Measurements from ENCODE around the gene MAN2B2.

Gene MAN2B2

GRCh38 chr4:6546681-6547447, 28.1 kb upstream of the MAN2B2 start:
- DNase-seq (ENCODE audit: low read depth in 2 of 2), result peak; percentile 2 to 21

- no peak for DNase-seq (ENCODE audit: low read depth in 2 of 2)
These were observed 26.6 kb upstream of the MAN2B2 start for GRCh38 chr4:6548201-6548881.

GRCh38 chr4:6548882-6549230, 26.1 kb upstream of the MAN2B2 start:
- DNase-seq (ENCODE audit: low read depth in 2 of 2), result no peak

DNA sequence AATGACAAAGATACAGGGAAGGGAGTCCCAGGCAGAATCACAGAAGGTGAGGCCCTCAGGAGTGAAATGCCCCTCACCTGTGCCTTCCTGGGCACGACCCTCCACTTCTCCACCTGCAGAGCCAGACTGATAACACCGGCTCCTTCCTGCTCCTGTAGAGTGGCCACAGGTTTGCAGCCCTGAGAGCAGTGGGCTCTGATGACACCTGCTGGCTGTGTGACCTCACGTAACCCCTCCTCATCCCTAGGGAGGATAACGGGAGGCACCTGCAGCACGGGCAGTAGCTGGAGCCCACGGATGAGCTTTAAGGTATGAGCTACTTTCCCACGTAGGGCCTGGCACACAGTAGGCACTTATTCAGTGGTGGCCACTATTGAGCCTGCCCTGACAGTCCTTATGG, 25.5 kb upstream of the MAN2B2 start:
- no peak for DNase-seq (ENCODE audit: low read depth in 2 of 2)

DNA sequence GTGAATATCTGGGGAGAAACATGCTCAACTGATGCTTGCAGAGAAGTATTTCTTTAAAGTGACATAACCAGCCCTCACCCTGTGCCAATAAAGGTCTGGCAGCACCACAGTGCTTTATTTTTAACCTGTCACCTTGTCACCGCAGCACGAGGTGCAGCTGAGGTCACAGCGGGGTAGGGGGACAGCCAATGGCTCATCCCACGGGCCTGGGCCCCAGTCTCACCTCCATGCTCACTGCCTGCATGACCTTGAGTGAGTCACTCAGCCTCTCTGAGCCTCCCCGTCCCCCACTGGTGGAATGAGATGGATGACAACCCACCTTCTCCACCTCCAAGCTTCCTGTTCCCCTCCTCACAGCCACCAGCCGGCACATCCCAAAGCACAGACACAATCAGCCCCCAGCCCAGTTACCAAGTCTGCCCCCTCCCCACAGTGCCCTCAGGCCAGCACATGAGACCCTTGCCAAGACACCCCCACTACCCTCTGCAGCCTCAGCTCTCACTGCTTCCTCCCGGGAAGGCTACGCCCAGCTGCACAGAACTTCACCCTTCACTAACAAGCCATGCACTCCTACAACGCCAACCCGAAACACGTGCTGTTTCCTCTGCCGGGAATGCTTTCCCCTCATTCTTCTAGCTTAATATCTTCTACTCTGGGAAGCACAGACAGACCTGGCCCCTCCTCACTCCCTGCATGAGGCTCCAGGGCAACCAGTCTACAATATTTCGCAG, 24.9 kb upstream of the MAN2B2 start:
- no peak for DNase-seq (ENCODE audit: low read depth in 2 of 2)

DNA sequence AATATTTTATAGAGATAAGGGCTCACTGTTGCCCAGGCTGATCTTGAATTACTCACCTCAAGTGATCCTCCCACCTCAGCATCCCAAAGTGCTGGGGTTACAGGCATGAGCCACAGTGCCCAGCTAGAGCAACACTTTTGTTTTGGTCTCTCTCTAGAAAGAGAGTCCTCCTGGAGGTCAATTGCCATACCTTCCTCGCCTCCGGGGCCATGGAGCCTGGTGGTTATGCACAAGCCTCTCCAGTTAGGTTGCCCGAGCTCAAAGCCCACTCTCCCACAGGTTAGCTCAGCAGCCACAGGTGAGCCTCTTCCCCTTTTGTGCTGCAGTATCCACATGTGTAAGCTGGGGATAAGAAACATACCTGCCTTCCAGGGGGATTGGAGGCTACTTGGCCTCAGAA, 24.2 kb upstream of the MAN2B2 start:
- DNase-seq (ENCODE audit: low read depth in 2 of 2), result no peak

DNA sequence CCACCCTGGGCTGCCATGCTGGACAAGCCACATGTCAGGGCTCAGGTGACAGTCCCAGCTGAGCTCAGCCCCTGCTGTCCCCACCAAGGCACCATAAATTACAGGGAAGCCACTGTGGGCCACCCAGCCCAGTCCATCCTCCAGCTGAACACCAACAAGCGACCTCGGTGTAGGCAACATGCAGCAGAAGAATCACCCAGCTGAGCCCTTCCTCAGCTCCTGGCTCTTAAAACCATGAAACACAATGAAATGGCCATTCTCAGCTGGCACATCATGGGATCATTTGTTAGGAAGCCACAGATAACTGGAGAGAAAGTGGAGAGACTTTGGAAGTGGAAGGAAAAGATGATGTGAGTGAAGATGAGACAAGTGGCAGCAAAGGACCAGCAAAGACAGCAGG, 23.3 kb upstream of the MAN2B2 start:
- no peak for DNase-seq (ENCODE audit: low read depth in 2 of 2)

DNA sequence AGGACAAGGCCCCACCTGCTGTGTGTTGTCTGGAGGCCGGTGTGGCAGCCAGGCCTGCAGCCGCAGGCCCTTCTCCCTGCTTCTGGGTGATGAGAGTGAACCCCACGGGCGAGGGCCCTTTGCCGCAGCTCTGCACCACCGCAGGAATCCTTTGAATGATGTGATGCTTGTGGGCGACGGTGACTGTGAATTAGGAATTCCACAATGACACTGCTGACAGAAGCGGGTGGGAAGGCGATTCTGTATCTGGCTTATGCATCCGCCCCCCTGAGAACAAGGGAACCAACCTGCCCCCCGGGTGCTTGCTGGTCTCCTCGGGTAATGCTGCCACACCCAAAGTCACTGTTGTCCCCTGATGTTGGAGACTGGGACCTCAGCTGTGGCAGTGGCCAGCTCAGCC, 19.5 kb upstream of the MAN2B2 start:
- DNase-seq (ENCODE audit: low read depth in 2 of 2), result no peak

DNA sequence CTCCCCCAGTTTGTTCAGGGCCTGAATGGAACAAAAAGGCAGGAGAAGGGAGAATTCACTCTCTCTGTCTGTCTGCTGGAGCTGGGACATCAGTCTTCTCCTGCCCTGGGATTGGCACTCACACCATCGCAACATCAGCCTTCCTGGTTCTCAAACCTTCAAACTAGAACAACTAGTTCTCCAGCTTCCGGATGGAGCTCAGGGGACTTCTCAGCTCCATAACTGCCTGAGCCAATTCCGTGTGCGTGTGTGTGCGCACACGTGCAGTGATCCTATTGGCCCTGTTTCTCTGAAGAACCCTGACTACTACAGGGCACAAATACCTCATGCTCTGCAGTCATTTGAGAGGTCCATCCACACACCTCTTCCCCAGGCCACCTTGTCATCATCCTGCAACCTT, 18.7 kb upstream of the MAN2B2 start:
- DNase-seq (ENCODE audit: low read depth in 2 of 2), result no peak

DNA sequence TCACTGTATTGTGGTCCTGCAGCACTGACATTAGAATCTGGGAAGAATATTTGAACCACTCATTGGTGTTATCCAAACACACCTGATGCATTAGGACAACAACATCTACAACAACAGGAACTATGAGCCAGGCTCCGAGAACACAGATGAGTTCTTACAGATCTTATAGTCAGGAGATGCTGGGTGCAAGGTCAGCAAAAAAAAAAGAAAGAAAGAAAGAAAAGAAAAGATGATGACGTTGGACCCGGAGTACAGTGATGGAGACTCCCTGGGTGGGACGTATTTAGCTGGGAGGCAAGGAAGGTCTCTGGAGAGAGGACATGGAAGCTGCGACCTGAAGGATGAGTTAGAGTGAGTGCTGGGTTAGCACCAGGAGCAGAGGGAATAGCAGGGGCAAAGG, 17.8 kb upstream of the MAN2B2 start:
- no peak for DNase-seq (ENCODE audit: low read depth in 2 of 2)

DNA sequence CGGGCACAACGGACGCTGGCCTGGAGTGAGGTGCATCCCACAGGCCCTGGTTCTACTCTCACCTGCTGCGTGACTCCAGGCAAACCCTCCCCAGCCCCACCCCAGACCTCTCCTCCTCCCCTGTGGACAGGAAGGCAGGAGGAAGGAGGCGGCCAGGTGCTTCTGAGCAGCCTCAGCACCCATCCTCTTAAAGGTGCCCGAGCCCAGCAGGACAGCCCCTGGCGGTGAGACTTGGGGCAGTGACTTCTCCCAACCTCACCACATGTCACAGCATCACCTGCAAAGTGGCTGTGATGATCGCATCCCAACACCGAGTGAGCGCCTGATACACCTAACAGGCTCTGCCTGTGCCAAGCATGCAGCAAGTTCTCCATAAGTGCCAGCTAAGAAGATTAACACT, 17.1 kb upstream of the MAN2B2 start:
- DNase-seq (ENCODE audit: low read depth in 2 of 2), result no peak

DNA sequence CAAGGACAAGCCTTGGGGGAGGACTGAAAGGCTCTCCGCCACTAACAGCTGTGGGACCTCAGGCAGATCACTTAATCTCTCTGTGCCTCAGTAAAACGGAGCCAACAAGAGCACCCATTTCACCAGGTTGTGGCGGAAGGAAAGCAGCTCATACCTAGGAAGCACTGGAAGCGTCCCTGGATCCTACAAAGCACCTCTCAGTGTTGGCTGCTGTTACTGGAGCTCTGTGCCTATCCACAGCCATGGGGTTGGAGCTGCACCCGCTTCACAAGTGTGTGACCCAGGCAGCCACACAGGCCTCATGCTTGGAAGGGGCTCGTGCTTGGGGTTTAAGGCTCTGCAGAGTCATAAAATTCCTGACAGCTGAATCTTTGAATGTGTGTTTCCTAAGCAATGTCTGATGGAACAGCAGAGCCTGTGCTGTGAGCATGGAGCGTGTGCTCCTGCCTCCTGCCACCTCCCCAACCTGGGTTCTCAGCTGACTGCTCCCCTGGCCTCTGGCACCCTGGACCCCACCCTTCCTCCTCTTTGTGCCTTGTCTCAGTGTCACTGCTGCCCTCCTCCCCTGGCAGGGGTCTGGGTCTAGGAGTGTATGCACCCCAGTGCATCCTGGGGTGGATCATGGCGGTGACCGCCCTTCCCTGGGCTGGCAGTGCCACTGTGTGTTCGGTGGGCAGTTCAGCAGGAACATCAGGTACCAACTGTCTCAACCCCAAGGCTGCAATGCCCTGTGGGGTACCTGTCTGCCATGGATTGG, 14.4 kb upstream of the MAN2B2 start:
- DNase-seq (ENCODE audit: low read depth in 2 of 2), result no peak

- no peak for DNase-seq (ENCODE audit: low read depth in 2 of 2)
These were observed 13.8 kb upstream of the MAN2B2 start for GRCh38 chr4:6561173-6561516.

- DNase-seq (ENCODE audit: low read depth in 2 of 2), result no peak
These were observed 13.2 kb upstream of the MAN2B2 start for GRCh38 chr4:6561706-6562371.

DNA sequence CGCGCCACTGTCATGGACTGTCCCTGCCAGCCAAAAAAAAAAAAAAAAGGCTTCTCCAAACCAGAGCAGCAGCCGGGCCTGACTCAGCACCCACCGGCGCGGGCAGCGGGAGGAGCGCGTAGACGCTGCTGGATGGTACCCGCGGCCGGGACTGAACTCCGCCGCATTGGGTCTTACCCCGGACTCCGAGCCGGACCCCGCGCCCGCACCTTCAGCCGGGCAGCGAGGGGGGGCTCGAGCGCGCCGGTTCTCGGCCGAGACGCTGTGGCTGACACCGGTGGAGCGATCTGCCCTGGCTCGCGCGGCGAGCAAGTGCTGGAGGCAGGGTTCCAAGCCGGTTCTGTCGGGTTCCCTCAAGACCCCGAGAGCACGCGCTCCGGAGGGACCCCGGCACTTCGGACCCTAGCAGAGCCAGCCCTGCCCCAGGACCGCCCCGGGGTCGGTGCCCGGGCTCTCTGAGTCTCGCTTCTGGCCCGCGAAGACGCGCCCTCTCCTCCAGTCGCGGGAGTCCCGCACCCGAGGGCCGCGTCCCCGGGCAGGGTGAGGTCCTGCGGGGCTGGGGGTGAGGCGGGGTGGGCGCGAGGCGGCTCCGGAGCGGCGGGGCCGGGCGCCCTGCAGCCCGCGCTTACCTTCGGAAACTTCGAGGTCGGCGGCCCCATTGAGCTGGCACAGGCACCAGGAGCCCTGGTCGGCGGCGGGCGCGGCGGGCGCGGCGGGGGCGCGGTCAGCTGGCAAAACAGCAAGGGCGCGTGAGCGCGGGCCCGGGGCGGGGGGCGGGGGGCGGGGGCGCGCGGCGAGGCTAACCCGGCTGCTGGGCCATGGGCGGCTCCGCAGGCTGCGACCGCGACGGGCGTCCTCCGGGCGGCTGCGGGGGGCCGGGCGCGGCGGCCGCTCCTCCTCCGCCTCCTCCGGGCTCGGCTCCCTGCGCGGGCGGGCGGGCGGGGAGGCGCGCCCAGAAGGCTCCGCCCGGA, 11.8 kb upstream of the MAN2B2 start:
- DNase-seq (ENCODE audit: low read depth in 2 of 2), result no peak

DNA sequence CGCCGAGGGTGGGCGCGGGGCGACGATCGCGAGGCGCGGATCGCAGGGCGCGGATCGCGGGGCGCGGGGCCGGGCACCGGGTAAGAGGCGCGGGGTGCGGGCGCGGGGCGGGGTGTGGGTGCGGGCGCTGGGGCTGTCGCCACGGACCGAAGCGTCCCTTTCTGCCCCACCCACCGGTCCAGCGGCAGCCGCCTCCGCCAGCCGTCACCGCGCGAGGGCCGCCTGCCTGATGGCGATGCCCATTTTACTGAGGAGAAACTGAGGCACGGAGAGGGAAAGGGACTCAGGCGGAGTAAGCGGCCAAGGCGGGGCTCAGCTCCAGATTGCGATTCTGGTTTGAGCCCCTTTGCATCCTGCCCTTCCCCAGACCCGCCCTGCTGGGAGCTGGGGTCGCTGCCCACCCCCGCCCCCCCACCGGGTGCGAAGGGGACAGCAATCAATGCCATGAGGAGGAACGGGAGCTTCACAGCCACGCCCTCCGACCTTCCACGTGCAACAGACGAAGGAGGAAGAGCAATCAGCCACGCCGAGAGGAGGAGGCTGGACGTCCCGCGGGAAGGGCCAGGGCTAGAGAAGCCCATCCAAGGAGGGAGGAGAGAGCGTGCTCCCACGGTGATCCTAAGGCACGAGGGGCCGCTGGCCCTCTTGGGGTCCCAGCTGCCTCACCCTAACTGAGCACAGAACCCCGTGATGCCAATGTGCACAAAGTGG, 10.9 kb upstream of the MAN2B2 start:
- no peak for DNase-seq (ENCODE audit: low read depth in 2 of 2)

DNA sequence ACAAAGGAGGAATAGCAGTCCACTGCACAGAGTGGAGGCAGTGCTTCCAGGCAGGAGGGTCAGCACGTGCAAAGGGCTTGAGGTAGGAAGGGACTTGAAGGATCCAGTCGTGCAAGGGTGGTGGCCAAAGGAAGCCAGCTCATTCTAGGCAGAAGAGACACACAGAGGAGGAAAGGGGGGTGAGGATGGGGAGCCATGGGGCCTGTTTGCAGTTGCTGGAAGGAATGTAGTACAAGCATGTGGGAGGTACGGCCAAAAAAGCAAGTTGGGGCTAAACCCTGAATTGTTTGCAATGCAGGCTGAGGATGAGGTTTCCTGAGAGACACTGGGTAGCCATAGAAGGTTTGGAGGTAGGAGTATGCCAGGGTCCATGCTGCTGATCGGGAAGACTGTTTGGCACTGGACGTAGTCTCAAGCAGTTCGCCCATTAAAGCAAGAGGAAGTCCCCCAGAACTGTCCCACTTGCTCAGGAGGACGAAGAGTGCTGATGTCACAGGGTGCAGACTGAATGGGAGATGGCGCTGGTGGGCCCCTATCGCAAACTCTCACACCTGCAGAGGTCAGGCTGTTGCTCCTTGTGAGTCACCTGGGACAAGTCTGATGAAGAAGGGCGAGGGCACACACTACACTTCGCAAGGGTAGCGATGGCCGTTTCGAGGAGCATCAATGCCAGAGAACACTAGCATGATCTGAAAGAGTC, 9.1 kb upstream of the MAN2B2 start:
- DNase-seq (ENCODE audit: low read depth in 2 of 2), result no peak

DNA sequence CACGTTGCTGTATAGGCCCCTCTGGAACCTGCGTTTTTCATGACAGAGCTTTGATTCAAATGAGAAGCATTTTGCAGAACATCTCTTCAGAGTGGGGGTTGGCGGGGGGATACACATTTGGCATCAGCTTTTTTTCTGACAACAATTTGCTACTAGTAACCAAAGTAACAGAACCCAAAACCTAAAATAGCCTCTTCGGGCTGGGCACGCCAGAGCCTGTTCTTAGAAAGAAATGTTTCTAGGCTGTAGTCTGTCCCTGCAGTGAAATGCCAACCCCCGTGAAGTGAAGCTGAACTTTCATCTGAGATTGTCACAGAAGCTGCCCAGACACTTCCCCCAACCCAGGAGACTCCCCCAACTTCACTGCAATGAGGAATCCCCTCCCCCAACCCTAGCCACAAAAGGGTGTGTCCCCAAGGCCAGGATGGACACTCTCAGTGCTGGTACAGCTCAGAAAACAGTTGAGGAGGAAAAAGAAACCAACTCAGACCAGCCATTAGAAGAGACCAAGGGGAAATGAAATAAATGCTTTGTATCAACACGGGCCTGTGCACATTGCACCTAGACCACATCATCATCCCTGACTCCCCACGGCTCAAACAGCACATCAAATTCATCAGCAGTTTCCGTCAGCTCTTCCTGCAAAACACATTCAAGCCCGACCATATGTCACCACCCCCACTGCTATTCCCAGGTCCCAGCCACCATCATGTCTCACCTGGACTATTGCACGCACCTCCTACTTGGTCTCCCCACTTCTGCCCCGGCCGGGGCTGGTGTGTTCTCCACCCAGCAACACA, 8.4 kb upstream of the MAN2B2 start:
- no peak for DNase-seq (ENCODE audit: low read depth in 2 of 2)

- no peak for DNase-seq (ENCODE audit: low read depth in 2 of 2)
These were observed 7.8 kb upstream of the MAN2B2 start for GRCh38 chr4:6567218-6567617.
